HFF-Myc (cell line): Measurements from ENCODE around the gene ESYT2.

Experiments used
- DNase-seq: peaks from one replicate; pipeline ENCODE4 v3.0.0-alpha.2; 2011; ENCODE audit warnings: low read depth; ENCODE audit errors: extremely low read depth
- H3K4me3 ChIP-seq: replicated peaks from 2 replicates; pipeline ENCODE4 v1.5.1; 2011; ENCODE audit warnings: low read depth, mild to moderate bottlenecking, control low read depth, low read length
- TF ChIP-seq, protein P1 (sequence below): IDR thresholded peaks from 2 replicates; pipeline ENCODE4 v1.5.1; 2012; ENCODE audit warnings: mild to moderate bottlenecking, low read depth, low read length, control low read depth; ENCODE audit errors: missing control alignments

The ESYT2 gene

DNA sequence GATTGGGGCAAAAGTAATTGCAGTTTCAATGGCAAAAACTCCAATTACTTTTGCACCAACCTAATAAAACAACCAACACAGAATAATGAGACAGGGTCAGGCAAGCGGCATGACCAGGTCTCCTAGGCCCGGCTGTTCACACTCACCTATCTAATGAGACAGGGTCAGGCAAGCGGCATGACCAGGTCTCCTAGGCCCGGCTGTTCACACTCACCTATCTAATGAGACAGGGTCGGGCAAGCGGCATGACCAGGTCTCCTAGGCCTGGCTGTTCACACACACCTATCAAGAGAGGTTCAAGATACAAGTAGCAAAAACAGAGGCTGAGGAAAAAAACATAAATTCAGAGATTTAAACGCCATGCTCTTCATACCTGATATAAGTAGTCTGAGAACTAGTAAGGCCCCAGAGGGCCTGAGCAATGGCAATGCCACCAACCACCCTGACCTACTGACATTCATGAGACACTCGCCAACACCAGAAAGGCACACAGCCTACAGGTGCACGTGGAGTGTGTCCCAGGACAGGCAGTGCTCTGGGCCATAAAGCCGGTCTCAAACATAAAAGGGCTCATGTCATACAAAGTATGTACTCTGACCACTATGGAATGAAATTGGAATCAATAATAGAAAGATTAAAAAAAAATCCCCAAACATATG lies 84.1 kb downstream of the ESYT2 start:
- TF ChIP-seq, protein P1, sequence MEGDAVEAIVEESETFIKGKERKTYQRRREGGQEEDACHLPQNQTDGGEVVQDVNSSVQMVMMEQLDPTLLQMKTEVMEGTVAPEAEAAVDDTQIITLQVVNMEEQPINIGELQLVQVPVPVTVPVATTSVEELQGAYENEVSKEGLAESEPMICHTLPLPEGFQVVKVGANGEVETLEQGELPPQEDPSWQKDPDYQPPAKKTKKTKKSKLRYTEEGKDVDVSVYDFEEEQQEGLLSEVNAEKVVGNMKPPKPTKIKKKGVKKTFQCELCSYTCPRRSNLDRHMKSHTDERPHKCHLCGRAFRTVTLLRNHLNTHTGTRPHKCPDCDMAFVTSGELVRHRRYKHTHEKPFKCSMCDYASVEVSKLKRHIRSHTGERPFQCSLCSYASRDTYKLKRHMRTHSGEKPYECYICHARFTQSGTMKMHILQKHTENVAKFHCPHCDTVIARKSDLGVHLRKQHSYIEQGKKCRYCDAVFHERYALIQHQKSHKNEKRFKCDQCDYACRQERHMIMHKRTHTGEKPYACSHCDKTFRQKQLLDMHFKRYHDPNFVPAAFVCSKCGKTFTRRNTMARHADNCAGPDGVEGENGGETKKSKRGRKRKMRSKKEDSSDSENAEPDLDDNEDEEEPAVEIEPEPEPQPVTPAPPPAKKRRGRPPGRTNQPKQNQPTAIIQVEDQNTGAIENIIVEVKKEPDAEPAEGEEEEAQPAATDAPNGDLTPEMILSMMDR, result no peak
- DNase-seq, result no peak
- no peak overlapping the region for H3K4me3 ChIP-seq

DNA sequence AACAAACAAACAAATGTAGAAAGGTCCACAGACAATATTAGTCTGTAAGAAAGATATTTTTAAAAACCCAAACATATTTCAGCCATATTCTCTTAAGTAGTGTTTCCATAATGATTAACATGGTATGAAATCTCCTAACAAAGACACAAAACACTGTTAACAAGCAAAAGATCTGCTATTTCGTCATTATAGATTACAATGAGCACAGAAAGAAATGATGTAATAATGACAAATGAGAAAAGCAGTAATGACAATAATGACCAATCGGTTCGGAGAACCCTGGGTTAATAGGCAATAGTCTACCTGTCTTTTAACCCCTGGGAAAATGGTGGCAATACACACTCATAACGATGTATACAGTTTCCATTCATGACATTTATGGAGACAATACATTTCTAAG lies 85.2 kb downstream of the ESYT2 start:
- no peak overlapping the region for H3K4me3 ChIP-seq
- TF ChIP-seq, protein P1, result no peak
- DNase-seq, result no peak

DNA sequence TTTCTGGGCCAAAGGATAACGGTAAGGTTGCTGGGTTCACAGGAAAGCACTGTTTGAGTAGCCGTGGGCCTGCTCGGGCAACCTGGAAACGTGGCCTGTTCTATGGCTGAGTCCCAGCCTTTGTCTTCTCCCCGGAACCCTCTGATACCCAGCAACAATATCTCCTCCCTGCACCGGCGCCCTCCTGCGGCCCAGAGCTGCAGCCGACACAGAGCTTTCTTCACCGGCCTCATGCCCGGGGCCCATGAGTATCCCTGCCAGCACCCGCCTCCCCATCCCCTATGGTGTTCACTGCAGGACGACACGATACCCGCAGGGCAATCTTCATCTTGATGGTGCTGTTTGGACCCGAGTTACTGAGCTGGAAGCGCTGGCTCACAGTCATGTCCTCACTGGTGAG lies 86.1 kb downstream of the ESYT2 start:
- no peak overlapping the region for H3K4me3 ChIP-seq
- no peak for DNase-seq
- TF ChIP-seq, protein P1, result no peak

DNA sequence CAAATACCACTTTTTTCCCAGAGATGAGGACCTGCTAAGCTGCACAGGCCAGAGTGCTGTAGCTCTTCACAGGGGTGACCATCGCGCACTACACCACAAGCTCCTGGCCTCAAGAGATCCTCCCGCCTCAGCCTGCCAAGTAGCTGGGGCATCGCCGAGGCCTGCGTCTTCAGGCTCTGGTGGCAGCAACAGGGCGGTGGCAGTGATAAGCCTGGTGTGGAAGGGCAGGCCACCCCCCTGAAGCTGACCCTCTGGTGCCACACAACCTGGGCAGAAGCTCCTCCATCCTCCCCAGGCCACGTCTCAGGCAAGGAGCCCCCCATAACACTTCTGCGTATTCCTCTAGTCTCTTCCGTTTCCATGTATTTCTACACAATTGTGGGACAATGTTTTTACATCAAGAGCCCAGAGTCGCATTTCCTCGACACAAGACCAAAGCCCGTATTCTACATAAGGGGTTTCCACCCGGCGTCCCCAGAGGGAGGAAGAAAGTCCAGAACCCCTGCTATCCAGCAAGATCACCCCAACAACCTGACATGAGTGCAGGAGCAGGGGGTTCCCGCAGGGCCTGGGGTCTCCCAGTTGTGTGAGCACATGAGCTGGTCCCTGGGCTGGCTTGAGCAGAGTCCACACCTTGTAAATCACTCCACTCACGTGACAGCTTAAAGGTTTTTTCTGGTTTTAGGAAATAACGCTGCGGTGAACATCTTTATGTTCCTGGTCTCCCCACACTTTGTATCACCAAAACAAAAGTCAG lies 87.1 kb downstream of the ESYT2 start:
- DNase-seq, result no peak
- TF ChIP-seq, protein P1, result no peak
- H3K4me3 ChIP-seq, result no peak overlapping the region

DNA sequence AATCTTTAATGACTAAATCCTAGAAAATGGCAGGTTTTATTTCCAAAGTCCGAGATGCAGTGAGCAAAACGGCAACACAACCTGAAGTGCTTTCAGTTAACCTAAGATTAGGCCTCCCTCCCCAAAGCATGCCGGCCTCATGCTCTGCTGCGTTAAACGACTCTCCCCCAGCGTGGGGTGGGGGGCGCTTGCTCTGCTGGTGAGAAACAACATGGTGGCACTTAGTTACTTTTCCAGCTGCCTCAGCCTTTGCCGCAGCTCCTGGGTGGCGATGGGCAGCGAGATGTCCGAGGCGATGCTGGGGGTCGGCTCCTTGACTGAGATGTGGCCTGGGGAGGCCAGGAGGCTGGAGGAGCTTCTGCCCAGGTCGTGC lies 88.0 kb downstream of the ESYT2 start:
- TF ChIP-seq, protein P1, result no peak
- no peak overlapping the region for H3K4me3 ChIP-seq
- DNase-seq, result no peak

DNA sequence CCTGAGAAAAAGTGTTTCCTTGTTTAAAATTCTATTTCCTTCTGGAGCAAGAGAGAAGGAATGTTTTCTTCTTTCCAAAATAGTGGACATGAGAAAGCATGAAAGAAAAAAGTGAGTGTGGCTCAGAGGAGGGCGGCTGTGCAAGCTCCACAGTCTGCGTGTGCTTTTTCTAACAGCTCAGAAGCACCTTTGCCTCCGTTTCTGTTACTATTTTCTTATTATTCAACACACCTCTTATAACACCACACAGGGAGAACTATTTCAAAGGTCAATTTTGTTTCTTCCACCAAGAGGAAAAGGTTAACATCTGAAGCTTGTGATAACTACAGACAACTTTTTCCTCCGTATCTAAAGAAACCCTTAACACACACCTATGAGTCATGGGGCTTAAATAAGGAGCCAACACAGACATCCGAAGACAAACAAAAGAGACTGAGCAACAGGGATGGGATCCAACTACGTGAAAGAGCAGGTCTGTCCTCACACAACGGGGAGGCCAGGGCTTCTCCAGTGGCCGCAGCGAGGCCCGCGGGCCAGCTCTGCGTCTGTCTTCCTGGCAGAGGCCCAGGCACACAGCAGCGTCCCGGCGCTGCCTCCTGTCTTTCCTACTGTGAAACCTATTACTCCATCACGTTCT lies 88.5 kb downstream of the ESYT2 start:
- DNase-seq, result no peak
- TF ChIP-seq, protein P1, result no peak
- no peak overlapping the region for H3K4me3 ChIP-seq
